NCI-H748 (cell line): ENCODE measurements around the gene CPEB3.
"Not testable (repeated sequence)": the region's sequence is repeated elsewhere in the genome, so short reads cannot be mapped to it uniquely, and the experiment has no call there.

Source experiments
- DNase-seq: peaks from one replicate; lab custom pipeline; 2025; ENCODE audit not compliant: unreplicated experiment; lab: John Stamatoyannopoulos, UW

CPEB3 gene

DNA sequence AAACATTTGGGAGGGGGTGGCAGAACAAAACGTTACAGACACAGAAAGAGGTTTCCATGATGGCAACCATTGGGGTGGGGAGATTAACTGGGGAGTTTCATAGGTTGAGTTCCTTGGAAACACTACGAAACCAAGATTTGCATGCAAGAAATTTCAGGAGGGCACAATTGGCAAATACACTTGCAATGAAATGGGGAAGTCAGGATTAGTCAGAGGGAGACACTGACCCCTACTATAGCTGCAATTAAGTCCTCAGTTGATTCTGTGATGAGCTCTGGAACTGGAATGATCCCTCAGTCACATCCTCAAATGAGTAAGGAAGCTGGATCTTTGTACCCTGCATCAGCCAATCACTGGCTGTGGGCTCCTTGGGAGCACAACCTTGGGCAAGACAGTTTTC lies 22.1 kb downstream of the CPEB3 start:
- no peak for DNase-seq

DNA sequence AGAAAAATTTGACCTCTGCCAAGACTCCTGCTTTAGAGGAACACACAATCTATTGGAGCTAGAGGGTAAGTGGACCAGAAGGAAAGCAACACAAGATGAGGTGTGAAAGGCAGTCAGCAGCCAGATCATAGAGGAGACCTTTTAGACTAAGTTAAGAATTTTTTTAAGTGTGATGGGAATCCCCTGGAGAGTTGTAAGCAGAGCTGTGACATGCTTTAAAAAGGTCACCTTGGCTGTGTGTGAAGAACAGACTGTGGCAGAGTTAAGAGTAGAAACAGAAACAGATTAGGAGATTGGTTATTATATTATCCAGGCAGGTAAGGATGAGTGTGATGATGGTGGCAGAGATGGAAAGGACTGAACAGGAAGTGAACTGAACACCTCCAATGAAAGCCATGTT lies 23.5 kb downstream of the CPEB3 start:
- no peak for DNase-seq

DNA sequence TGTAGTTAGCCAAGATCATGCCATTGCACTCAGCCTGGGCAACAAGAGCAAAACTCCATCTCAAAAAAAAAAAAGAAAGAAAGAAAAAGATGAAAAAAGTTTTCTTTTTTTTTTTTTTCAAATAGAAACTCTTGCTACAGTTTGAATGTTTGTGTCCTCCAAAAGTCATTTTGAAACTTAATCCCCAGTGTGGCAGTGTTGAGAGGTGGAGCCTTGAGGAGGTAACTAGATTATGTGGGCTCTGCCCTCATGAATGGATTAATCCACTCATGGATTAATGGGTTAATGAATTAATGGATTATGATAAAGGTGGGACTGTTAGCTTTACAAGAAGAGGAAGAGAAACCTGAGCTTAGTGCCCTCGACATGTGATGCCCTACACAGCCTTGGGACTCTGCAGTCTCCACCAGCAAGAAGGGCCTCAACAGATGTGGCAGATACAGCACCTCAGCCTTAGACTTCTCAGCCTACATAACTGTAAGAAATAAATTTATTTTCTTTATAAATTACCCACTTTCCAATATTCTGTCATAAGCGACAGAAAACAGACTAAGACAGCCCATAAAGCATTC lies 25.1 kb downstream of the CPEB3 start:
- DNase-seq = no peak

DNA sequence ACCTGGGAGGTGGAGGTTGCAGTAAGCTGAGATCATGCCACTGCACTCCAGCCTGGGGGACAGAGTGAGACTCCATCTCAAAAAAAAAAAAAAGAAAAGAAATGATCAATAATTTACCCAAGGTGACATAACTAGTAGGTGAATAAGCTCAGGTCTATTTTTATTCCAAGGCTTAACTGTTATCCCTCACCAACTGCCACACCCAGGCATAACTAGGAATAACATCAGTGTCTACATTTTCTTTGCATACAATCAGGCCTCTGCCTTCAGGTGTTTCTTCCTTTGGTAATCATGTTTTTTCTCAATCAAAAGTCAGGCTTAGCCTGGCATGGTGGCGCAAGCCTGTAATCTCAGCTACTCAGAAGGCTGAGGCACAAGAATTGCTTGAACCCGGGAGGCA lies 26.6 kb downstream of the CPEB3 start:
- DNase-seq = no peak

DNA sequence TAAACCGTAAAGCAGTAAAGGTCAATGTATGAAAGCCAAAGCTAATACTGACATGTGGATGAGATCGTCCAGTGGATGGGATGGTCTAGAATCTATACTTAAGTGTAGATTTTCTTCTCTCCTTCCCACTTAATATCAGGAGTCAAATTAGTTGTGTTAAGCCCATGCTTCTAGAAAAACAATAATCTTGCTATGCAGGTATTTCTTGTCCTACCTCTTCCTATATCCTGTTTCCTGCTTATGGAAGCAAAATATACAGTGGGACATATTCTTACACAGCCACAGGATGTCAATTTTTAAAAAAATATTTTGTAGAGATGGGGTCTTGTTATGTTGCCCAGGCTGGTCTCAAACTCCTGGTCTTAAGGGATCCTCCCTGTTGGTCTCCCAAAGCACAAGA lies 27.5 kb downstream of the CPEB3 start:
- DNase-seq = no peak

DNA sequence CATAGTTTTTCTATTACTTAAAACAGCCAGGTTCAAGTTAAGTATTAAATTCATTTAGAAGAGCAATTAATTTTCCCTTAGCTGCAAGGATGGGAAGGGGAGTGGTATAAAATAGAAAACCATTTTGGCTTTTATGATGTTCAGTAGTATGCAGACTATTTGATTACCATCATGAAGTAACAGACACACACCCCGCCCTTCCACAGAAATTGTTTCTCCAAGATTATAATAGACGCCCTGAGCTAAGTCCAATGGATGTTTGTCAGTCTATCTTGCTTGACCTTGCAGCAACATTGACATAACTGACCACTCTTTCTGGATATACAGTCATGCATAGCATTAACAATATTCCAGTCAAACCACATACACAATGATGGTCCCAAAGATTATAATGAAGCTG lies 42.3 kb downstream of the CPEB3 start:
- no peak for DNase-seq

DNA sequence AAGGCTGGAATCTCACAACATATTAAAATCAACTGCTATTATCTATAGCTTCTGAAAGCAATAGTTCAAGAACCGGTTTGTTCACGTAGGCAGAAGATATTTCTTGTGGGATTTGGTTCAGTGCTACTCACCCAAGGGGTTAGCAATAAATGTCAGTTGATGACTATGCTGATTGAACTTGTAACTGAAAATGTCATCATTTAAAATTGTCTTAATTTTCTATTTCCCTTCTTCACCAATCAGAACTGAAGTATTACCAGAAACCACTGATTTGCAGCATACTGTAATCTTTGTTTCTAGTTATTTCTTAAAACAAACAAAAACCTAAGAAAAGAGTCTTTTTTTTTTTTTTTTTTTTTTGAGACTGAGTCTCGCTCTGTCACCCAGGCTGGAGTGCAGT lies 46.1 kb downstream of the CPEB3 start:
- DNase-seq = no peak

DNA sequence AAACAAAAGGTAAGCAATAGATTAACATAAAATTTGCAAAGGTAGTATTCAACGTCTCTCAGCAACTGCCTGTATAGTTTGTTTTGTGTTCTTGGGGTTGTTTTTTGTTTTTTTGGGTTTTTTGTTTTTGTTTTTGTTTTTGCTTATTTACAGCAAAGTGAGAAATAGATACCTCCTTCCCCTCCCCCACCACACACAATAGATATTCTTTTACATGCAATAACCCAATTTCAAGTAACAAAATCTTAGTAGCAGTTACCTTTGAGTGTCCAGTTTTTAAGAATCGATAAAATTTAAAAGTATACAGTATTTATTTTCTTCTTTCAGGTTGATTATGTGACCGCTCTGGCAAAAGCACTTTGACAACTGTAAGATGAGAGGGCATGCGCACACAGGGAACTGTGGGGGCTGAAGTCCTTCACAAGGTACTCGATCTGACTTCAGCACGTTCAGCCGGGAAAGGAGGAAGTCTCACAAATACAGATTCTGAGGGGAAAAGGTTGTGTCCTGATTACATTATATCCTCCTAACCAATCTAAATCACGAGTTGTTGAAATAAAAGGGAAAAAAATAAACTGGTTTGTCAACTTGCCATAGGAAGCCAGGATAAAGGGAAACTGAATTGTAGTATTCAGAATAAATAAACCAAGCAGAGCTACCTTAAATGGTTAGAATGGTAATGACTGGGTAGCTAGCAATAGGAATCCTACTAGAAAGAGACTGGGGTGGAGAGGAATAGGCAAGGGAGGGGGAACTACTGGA lies 47.8 kb downstream of the CPEB3 start:
- peak; percentile 64 for DNase-seq

DNA sequence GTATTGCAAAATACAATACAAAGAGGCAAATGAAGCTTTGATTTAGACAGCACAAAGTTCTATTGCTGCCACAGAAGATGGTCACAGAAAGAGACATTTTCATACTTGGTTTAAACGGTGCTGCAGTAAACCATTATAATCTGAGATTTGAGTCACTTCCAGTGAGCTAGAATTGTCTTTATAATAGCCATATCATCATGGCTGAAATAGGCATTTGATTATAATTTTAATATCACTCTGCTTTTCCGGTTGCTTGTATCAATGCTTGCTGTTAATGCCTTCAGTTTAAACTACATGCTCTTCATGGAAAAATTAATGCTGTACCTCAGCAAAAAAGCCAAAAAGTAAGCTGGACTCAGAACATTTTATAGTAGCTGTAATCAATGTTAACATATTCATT lies 48.5 kb downstream of the CPEB3 start:
- DNase-seq = no peak

DNA sequence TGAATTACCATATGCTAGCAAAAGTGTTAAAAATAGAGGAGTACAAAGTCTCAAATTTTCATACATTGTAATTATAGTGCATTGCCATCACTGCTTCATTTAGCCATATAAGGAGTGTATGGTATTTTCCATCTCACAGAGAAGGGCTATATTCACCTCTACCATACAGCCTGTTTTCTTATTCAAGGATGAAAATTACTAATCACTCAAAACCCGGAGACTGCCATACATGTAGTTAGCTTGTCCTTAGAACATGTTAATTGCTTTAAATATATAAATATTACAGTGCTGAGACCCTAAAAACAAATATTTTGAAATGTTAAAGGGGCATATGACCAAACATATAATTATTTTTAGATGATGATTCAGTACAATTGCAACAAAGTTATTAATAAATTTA lies 49.4 kb downstream of the CPEB3 start:
- no peak for DNase-seq

DNA sequence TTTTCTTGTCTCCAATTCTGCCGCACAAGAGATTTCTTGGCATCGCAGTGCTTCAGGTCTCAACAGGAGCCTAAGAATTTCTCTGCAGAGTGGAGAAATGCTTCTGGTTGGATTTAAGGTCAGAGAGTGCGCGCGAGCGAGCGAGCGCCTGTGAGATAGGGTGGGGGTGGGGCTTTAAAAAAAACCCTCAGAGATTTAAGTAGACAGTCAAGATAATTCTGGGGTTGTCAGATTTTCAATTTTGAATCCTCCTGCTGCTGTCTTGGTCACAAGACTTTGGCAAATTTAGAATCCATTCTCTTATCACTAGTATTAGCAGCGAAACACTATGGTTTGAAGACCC lies 49.7 kb downstream of the CPEB3 start:
- peak; percentile 28 for DNase-seq

DNA sequence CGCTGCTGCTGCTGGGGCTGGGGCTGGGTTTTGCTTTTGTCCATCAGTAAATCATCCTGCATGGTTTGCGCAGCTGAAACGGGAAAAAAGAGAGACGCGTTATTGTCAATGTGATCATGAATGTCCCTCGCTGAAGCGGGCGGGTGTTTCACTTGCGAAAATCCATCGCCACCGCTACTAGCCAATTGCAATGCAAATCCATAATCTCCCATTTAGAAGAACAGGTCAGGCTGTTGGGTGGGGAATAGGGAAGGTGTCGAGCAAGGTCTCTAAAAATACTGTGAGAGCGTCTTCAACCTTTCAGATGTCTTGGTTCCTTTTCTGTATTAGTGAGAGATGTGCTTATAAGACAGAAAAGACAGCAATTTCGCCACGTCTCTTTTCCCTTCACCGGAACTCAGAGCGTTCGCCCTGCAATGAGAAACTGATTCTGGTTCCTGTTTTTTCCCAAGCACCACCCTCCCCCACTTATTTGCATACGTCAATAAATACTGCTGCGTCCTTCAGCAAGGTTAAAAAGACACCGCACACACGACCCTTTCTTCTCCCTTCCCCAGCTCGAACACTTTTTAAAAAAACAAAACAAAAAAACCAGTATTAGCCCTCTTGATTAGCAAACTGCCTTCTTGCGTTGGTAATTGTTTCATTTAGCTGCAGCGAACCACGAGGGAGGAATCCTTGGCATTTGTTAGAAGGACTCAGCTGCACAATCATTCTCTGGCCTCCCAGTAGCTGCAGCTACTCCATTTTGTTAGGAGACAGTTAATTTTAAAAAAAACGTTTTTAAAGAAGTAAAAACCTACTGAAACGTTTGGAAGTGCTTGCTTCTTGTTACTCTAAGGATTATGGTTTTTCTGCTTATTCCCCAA lies 50.4 kb downstream of the CPEB3 start:
- DNase-seq = peak; percentile 74

DNA sequence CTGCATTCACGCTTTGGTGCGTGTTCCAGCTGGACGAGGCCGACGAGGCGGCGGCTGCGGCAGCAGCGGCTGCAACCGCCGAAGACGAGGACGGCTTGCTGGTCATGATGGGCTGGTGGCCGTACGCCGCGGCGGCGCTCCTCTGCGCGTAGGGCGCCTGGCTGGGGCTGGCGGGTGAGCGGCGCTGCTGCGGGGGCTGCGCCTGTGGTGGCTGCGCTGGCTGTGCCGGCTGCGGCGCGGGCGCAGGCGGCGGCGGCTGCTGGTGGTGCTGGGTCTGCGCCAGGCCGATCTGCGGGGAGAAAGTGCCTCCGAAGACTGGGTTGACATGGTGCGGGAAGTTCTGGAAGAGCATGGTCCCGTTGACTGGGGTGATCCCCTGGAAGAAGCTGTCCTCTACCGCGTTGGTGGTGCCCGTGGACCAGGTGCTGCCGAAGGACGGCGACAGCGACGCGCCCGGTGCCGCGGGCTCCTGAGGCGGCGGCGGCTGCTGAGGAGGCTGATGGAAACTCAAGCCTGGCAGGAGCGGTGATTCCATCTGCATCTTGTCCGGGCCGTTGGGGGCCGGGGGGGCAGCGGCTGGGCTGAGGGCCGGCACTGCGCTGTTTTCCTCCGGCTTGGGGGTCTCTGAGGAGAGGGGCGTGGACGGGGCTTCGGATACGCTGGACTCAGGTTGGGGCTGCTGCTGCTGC lies 51.1 kb downstream of the CPEB3 start:
- DNase-seq = peak; percentile 56

DNA sequence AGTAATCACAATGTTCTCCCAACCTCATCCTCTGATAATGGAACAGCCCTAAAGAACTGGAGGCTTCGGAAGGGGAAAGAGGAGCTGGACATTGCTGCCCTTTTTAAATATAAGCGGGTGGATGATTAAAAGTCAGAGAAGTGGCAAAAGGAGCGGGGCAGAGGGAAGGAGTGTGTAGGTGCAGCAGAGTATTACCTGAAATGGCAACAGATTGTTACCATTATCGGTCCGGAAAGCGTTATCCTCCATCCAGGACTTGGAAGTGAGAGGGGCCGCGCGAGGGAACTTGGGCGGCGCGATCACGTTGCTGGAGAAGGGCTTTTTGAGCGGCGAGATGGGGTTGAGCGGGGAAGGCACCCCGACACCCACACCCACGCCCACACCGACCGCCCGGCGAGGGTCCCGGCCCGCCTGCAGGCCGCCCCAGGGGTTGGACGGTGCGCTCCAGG lies 51.7 kb downstream of the CPEB3 start:
- peak; percentile 40 for DNase-seq

DNA sequence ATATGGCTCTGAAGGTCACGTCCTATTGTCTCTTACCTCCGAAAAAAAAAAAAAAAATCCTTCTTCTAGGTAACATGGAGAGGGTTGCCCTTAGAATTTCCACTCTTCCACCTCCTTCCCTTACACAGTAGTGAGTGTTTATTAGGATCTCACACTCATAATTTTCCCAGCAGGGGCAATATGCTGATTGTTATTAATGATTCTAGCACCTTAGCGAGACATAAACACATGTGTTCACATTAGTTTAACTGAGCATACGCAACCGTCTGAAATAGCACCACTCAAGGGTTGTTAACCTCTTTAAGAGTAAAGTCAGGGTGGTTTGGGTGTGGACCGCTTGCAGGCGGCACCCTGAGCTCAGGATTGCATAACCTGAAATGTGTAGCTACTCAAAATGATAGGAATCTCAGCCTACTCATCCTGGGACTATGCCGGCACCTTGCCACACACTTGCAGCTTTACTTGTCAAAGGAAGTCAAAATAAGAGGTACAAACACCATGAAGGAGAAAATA lies 52.2 kb downstream of the CPEB3 start:
- peak; percentile 24 for DNase-seq

DNA sequence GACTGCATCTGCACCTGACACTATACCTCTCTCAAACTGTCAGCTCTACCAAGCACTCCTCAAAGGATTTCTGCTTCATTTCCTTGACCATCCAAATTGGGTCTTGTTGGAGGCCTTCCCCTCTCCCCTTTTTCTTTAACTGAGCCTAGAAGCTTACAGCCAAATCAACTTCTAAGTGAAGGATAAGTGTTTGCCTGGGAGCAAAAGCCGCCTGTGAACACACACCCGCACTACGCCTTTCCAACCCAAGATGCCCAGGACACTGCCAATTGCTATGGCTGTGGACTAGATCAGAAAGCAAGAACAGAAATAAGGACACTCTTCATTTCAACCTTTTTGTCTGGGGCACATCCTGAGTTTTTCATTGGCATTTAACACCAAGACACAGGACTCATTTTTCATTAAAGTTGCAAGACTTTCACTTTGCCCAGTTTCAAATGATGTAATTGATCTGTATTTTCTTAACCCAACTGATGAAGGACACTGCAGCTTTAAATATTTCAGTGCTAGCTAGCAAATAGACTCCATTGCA lies 52.8 kb downstream of the CPEB3 start:
- DNase-seq = no peak

DNA sequence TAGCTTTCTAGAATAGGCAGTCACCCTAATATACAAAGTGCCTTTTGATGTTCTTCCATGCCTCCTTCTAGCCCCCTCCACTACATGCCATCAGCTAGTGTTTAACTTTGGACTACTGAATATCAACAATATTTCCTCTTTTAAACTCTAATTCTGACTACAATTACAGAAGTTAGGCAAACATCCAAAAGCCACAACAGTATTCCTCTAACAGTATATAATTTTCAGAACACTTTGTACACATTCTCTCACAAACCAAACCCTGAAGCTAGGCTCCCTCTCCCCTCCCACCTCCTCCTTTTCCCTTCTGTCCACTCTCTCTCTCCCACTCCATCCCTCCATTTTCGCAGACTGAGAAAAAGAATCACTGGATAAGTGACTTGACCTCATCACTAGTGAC lies 59.7 kb downstream of the CPEB3 start:
- no peak for DNase-seq

DNA sequence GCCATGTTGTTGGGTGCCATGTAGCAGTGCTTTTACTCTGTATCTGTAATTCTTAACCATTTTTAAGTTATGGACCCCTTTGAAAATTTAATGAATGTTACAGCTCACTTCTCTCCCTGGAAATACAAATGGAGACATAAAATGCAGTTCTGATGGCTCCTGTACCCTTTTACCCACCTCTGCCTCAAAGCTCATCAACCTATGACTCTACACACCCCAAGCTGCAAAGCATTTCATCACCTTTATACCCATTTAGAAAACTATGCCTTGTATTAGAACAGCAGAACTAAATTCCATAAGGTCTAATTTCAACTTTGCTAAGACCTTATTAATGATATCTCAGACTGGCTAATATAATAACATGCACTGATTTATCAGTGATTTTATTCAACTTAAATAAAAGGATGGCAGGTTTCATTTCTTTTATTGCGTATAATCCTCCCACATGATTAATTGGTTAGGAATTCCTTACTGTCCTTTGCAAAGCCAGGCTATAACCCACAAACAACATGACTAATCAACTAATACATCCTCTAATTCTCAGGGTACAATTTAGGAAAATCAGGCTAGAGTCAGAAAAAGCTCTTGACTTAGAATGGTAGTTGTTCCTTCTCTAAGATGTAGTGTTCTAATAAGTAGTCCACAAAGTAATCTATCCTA lies 68.1 kb downstream of the CPEB3 start:
- DNase-seq = no peak

DNA sequence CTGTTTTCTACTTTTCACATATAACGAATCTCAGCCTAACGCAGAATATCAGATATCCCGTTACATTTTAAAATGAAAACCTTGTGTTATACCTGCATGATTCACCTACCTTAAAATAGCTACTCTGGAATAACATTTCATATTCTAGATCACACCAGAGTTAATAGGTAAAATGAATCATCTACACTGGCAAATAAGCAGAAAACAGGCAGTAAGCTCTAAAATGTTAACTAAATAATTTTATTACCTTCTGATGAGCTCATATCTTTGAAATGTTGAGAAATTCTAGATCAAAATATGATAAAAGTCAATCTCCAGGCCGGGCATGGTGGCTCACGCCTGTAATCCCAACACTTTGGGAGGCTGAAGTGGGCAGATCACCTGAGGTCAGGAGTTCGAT lies 71.3 kb downstream of the CPEB3 start:
- no peak for DNase-seq

DNA sequence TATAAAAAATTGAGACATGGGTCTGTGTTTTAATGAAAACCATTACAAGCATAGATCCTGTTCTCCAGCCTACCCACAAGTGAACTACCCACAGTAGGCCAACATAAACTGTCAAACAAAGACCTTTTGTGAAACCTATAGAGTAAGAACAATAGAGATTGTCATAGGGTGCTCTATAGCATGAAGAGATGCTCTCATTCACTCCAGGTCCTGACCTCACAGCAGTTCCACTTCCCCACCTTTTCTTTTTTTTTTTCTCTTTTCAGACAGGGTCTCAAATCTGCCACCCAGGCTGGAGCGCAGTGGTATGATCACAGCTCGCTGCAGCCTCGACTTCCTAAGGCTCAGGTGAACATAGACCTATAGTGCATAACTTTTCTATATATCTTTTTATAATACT lies 72.3 kb downstream of the CPEB3 start:
- DNase-seq = no peak

DNA sequence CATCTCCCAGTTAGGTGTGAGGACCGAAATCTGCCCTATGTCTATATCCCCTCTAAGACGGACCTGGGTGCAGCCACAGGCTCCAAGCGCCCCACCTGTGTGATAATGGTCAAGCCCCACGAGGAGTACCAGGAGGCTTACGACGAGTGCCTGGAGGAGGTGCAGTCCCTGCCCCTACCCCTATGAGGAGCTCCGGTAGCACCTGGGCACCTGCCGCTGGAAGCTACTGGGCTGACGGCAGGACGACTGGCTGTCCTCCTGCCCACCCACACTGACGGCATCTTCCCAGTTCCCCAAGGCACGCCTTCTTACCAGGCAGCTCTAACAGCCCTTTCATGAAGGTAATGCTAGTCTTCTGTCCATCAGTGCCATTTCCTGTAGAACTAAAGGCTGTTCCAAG lies 74.3 kb downstream of the CPEB3 start:
- DNase-seq = not testable (repeated sequence)
